Astrocyte of the spinal cord (primary cell): ENCODE results near the gene HOXB13.

Experiments used
- DNase-seq: peaks from one replicate; pipeline ENCODE4 v3.0.0; 2011; ENCODE audit warnings: low read depth, low spot score
- H3K4me3 ChIP-seq: 2 replicates; pipeline ENCODE4 v1.5.1; 2011; ENCODE audit warnings: low read depth, mild to moderate bottlenecking, low read length, moderate library complexity
- in situ Hi-C: cut with HindIII; loops from 2 replicates; pipeline ENCODE4 v1.10.0; 2017; ENCODE audit warnings: low sequenced_read_pairs
- TF ChIP-seq, protein P1 (sequence below): IDR thresholded peaks from 2 replicates; pipeline ENCODE4 v1.5.1; 2012; ENCODE audit warnings: low read depth, mild to moderate bottlenecking, low read length, inconsistent platforms

Gene HOXB13

DNA sequence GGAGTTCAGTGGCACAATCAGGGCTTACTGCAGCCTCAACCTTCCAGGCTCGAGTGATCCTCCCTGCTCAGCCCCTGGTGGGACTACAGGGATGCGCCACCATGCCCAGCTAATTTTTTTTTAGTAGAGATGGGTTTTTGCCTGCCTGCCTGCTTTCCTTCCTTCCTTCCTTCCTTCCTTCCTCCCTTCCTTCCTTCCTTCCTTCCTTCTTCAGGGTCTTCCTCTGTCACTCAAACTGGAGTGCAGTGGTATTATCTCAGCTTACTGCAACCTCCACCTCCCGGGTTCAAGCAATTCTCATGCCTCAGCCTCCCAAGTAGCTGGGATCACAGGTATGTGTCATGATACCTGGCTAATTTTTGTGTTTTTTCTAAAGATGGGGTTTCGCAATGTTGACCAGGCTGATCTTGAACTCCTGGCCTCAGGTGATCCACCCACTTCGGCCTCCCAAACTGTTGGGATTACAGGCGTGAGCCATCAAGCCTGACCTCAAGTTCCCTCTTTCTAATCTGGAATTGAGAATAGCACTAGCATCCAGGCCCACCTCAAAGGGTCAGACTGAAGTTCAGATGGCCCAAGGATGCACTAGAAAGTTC lies 51.5 kb downstream of the HOXB13 start:
- no peak for DNase-seq
- in situ Hi-C loops: no loop called here
- H3K4me3 ChIP-seq: no peak overlapping the region
- TF ChIP-seq, protein P1, sequence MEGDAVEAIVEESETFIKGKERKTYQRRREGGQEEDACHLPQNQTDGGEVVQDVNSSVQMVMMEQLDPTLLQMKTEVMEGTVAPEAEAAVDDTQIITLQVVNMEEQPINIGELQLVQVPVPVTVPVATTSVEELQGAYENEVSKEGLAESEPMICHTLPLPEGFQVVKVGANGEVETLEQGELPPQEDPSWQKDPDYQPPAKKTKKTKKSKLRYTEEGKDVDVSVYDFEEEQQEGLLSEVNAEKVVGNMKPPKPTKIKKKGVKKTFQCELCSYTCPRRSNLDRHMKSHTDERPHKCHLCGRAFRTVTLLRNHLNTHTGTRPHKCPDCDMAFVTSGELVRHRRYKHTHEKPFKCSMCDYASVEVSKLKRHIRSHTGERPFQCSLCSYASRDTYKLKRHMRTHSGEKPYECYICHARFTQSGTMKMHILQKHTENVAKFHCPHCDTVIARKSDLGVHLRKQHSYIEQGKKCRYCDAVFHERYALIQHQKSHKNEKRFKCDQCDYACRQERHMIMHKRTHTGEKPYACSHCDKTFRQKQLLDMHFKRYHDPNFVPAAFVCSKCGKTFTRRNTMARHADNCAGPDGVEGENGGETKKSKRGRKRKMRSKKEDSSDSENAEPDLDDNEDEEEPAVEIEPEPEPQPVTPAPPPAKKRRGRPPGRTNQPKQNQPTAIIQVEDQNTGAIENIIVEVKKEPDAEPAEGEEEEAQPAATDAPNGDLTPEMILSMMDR: no peak
